ENCODE results near the gene LILRB3.
"Not testable (repeated sequence)": the region's sequence is repeated elsewhere in the genome, so short reads cannot be mapped to it uniquely, and the experiment has no call there.

LILRB3 gene

DNA sequence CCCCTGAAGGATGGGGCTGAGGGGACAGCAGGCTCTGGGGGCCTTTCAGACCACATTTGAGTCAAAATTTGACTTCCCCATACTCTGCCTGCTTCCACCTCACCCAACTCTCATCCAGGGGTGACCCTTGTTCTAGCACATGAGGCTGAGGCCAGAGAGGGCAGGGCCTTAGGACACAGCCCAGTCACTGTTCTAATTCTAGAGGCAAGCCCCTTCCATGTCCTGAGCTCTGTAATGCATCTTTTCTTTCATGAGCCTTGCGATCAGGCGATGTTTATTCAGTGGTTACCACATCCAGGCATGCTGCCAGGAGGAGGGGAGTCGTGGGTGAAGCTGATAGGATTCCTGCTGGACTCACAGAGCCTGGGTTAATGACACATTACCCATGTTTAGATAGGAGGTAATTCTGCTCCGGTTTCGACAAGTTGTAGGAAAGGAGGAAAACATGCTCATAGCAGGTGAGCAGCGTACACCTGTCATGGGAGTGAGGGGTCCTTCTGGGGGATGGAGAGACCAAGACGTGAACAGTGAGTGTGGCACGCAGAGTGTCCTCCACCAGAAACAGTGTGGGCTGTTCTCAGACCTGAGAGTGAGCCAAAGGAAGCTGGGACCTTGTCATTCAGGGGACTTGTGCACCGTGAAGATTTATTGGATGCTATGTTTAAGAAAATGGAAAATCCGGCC is 12.9 kb downstream of the LILRB3 start:
- DNase-seq (ENCODE audit: low read depth) = peak; percentile 94

DNA sequence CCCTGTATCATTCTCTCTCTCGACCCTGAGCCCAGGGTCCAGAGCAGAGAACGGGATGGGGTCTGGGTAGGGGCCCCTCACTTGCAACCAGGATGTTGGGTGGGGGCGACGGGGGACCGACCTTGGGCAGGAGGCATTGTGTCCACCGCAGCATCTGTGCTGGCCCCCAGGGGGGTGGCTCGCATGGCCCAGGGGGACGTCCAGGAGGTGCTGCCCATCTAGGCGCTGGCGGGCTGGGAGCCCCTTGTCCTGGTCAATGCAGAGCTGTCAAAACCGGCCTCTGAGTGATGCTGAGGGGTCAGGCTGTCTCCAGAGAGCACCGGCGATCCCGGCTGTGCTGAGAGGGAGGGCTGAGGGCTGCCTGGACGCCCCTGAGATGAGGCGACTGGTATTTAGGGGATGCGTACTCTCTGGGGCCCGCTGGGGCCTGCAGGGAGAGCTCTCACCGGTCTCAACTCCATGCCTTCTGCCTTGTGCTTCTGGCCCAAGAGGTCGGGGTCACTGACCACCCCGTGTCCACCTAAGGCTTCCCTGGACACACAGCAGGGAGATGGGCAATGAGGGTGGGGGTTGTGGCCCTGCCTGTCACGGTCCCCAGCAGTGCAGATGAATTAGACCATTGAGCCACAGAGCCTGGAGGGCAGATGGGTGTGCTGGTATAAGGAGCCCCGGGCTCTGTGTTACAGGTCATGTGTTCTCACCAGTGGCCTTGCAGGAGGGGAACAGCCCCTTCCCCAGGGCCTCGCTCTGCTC is 13.6 kb downstream of the LILRB3 start:
- no peak for DNase-seq (ENCODE audit: low read depth)

DNA sequence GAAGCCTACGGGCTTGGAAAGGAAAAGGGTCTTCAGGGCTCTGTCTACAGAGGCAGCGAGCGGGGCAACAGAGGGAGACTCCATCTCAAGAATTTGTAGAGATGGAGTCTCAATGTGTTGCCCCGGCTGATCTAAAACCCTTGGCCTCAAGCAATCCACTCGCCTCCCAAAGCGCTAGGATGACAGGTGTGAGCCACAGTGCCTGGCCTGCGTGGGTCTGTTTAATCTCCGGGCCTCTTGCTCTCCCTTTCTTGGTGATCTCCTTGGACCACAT is 14.1 kb downstream of the LILRB3 start:
- no peak for DNase-seq (ENCODE audit: low read depth)

DNA sequence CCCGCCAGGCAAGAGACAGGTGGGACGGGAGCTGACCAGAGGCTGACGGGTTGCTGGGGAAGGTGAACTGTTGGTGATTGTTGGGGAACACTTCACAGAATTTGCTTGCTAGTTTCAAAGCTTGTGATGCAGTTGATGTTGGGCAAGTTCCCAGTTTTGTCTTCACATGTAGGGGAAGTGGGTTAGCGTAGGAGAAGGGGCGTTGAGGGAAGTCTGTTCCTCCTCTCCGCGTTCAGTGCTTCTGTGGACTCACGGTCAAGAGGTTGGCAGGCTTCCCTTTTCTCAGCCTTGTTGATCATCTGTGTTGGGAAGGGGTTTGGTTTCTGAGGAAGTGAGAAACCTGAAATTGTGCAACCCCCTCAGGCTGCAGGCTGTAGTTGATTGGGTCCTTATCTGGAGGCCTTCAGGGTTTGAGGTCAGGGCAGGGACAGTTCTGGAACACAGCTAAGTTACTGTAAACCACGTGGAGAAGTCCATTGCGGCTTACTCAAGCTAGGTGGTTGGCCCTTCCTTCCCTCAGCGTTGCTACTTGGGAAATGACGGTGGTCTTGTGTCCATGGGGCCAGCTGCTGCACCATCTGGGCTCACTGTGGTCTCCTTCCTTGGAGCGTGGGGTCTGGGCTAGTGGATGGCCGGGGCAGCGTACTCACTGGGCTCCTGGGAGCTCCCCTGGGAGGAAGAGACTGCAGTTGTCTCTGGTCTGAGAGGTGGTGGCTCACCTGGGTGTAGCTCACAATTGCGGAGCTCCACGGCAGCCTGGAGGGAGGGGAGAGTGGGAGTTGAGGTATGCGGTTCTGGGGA is 14.6 kb downstream of the LILRB3 start:
- DNase-seq (ENCODE audit: low read depth) = peak; percentile 85

DNA sequence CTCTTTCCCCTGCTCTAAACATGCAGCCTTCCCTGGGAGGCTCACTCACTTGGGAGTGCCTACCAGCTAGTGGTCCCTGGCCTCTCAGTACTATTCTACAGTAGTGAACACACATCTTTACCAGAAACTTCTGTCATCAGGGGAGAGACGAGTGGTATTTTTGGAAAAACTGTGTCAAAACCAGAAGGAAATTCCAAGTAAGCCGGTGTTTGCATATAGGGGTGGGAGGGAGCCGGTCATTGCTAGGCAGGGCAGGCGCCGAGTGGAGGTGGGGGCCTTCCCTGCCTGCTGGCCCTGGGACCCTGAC is 15.2 kb downstream of the LILRB3 start:
- no peak for DNase-seq (ENCODE audit: low read depth)

DNA sequence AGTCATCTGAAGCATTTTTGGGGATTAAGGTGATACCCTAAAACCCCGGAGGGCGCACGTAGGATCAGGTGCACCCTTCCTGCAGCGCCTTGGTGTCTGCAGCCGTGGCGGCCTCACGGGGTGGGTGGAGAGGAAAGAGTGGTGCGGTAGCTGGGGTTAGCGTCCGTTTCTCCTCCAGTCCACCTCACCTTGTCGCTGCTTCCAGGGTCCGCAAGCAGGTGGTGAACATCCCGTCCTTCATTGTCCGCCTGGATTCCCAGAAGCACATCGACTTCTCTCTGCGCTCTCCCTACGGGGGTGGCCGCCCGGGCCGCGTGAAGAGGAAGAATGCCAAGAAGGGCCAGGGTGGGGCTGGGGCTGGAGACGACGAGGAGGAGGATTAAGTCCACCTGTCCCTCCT is 15.6 kb downstream of the LILRB3 start:
- DNase-seq (ENCODE audit: low read depth) = not testable (repeated sequence)

DNA sequence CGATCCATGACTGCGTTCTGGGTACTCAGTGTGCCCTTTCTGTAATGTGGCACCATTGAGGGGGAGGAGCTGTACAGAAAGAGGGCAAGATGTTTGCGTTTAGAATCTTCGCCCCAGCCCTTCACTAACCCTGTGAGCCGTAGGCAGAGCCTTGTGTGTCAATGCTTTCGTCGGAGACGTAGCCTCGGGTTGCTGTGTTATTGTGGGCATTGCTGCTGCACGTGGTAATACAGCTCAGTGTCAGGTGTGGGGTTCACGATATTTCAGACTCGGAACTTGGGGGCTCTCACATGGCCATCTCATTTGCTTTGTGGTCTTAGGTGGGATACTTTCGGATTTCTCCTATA is 16.0 kb downstream of the LILRB3 start:
- no peak for DNase-seq (ENCODE audit: low read depth)

DNA sequence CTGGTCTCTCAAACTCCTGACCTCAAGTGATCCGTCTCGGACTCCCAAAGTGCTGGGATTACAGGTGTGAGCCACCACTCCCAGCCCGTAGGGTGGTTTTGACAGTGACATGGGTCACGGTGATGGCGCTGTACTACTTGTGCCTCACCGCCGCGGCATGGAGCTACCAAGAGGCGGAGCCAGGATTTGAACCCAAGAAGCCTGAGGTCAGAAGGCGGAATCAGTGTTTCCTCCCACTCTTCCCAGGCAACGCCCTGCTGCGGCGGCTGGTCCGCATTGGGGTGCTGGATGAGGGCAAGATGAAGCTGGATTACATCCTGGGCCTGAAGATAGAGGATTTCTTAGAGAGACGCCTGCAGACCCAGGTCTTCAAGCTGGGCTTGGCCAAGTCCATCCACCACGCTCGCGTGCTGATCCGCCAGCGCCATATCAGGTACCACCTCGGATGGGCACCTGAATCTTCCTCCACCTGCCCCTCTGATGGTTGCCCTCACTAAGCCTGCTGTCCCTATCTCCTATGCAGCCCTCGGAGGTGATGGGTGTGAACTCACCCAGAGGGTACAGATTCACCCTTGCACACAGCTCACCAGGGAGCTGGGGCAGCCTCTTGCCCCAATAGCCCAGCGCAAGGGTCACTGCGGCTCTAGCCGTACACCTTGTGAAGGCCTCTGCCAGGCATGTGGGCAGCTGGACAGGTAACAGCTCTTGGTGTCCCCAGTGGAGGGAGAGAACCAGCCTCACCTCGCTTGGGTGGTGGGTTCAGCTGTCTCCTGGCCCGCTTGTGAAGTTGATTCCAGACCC is 16.6 kb downstream of the LILRB3 start:
- DNase-seq (ENCODE audit: low read depth) = no peak

DNA sequence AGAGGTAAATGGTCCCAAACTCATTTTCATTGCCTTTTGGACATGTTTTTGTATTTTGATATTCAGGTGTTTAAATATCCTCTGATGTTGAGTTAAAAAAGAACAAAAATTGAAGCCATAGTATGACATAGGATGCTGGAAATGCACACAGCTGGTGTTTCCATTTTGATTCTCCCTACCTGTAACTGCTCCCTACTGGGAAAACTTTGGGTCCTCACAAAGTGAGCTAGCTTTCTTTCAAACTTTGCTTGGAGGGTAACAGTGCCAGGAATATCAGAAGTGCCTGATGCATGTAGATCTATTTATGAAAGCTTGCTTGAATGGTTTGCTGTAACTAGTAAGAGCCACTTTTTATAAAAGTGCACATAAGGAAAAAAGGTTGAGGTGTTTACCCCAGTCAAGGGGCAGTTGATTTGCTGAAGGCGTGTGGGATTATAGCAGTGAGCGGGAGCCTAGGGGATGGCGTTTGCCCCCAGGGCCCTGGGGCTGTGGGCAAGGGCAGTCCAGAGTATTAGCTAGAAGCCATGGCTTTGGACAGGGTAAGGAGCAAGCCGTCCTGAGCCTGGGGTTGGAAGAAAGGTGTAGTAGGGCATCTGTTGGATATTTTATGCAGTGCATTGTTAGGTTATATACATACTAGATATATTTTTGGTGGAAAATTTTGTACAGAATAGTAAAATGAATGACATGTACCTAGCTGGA is 17.9 kb downstream of the LILRB3 start:
- no peak for DNase-seq (ENCODE audit: low read depth)

DNA sequence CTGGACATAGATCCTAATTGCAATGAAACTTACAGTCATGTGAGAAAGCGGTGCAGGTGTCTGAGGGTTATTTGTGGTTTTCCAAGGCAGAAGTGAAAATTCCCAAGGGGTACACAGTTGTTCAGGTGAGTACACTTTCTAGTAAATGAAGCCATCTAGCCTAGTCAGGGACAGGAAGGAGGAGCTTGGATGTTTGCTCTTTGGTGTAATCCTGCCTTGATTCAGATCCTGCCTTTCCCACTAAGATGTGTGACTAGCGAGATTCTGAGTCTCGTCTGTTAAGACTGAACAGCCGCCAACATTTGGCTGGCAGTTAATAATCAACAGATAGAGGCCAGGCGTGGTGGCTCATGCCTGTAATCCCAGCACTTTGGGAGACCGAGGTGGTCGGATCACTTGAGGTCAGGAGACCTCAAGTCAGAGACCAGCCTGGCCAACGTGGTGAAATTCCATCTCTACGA is 19.6 kb downstream of the LILRB3 start:
- no peak for DNase-seq (ENCODE audit: low read depth)

DNA sequence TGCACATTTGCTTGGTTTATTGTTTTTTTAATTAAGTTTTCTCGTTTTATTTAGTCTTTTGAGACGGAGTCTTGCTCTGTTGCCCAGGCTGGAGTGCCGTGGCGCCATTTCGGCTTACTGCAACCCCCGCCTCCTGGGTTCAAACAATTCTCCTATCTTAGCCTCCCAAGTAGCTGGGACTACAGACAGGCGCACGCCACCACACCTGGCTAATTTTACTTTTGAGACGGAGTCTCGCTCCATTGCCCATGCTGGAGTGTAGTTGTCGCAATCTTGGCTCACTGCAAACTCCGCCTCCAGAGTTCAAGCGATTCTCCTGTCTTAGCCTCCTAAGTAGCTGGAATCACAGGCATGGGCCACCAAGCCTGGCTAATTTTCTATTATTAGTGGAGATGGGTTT is 20.8 kb downstream of the LILRB3 start:
- no peak for DNase-seq (ENCODE audit: low read depth)

DNA sequence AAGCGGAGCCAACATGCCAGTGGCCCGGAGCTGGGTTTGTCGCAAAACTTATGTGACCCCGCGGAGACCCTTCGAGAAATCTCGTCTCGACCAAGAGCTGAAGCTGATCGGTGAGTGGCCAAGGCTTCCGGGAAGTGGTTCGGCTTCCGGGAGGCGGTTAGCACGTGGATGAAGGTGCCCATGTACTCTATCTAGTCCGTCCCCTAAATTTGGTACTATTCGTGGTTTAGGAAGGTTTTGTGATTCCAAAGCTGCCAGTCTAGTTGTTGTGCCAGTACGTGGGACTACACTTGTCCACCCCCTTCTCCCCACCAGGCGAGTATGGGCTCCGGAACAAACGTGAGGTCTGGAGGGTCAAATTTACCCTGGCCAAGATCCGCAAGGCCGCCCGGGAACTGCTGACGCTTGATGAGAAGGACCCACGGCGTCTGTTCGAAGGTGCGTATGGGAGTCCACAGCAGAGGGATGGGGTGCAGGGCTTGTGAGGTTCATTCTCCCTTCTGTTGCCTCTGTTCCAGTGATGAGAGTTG is 21.6 kb downstream of the LILRB3 start:
- DNase-seq (ENCODE audit: low read depth) = no peak

DNA sequence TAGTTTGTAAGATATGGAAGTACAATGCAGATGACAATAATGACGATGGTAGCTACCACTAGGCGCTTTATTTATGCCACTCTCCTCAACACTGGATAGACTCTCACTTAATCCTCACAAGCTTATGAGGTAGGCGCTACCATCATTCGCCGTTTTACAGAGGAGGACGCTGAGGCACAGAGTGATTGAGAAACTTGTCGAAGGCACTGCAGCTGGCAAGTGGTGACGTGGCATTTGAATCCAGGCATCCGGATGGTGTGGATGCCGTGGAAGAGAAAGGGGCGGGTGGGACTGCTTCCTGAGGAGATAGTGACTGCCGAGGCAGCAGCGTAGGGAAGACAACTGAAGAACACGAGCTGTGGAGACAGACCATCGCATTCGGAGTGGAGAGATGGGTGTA is 23.4 kb downstream of the LILRB3 start:
- no peak for DNase-seq (ENCODE audit: low read depth)

DNA sequence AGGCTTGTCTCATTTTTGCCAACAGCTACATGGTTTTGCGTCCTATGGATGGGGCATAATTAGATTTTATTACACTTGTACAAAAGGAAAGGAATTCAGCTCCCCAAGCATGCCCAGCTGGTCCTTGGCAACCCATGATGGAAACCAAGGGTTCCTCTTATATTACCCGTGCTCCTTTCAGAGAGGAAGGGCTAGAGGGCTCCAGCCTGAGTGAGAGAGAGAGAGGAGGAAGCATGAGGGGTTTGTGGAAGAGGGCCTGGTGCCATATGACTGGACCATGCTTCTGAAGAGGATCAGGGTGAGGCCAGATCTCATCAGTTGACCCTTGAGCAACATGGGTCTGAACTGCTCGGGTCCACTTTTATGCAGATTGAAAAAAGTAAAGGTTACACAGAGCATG is 25.7 kb downstream of the LILRB3 start:
- no peak for DNase-seq (ENCODE audit: low read depth)

DNA sequence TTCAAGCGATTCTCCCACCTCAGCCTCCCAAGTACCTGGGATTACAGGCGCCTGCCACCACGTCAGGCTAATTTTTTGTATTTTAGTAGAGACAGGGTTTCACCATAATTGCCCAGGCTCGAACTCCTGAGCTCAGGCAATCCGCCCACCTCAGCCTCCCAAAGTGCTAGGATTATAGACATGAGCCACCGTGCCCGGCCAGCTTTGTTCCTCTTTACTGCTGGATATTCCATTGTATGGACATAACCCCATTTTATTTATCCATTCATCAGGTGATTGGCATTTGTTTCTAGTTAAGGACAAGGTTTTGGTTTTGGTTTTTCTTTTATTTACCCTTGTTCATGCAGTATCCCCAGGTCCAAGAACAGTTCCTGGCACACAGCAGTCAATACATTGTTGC is 26.3 kb downstream of the LILRB3 start:
- DNase-seq (ENCODE audit: low read depth) = no peak

DNA sequence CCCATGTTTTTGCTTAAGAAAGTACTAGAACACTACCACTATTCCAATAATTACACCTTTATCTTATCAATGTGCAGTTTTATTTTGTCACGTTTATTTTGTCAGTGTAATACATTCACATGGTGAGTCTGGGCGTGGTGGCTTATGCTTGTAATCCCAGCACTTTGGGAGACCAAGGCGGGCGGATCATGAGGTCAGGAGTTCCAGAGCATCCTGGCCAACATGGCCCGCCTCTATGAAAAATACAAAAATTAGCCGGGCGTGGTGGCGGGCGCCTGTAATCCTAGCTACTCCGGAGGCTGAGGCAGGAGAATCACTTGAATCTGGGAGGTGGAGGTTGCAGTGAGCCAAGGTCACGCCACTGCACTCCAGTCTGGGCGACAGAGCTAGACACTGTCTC is 28.3 kb downstream of the LILRB3 start:
- DNase-seq (ENCODE audit: low read depth) = not testable (repeated sequence)

DNA sequence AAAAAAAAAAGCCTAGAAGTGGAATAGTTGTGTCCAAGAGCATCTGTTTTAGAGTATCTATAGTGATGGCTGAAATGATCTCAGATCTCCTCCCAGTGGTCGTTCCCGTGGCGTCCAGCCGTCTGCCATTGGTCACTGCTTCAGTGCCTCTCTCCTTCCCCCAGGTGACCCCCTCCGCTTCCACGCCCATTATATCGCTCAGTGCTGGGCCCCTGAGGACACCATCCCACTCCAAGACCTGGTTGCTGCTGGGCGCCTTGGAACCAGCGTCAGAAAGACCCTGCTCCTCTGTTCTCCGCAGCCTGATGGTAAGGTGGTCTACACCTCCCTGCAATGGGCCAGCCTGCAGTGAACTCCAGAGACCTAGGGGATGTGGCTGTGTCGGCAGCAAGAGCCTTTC is 29.8 kb downstream of the LILRB3 start:
- no peak for DNase-seq (ENCODE audit: low read depth)

DNA sequence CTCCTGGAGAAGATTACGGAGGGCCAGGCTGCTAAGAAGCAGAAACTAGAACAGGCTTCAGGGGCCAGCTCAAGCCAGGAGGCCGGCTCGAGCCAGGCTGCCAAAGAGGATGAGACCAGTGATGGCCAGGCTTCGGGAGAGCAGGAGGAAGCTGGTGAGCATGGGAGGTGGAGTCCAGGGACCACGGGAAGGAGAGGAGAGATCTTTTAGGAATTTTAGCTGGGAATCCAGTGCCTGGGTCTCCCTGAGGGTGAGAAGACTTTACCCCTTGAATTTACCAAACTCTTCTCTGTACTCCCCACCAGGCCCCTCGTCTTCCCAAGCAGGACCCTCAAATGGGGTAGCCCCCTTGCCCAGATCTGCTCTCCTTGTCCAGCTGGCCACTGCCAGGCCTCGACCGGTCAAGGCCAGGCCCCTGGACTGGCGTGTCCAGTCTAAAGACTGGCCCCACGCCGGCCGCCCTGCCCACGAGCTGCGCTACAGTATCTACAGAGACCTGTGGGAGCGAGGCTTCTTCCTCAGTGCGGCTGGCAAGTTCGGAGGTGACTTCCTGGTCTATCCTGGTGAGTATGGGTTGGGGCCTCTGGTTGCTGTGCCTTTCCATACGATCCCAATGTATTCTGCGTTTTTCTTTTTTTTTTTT is 30.9 kb downstream of the LILRB3 start:
- no peak for DNase-seq (ENCODE audit: low read depth)

DNA sequence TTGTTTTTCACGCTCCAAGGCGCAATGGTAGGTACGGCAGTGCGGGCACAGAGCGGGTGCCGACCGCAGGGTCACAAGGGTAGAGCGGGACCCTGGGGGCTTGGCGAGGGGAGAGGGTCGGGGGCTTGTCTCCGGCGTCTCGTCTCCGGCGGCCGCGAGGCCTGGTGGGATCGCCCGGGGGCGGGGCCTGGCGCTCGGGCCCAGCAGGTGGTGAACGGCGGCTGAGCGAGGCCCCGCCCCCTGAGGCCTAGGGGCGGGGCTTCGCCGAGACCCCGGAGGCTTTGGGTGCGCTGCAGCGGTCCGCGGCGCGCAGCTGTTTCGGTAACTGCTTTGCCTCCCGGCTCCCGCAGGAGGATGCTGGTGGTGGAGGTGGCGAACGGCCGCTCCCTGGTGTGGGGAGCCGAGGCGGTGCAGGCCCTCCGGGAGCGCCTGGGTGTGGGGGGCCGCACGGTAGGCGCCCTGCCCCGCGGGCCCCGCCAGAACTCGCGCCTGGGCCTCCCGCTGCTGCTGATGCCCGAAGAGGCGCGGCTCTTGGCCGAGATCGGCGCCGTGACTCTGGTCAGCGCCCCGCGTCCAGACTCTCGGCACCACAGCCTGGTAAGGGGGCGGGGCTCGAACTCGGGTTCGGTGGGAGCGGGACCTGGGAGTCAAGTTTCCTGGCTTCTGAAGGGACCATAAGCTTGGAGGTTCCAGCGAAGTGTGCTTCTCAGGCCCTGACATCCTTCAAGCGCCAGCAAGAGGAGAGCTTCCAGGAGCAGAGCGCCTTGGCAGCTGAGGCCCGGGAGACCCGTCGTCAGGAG is 31.6 kb downstream of the LILRB3 start, which contains the start of gene TSEN34:
TSS of gene TSEN34 (plus strand) at position 298 of the 800 bp plus-strand sequence. CDS start at position 355, 57 bp downstream.
- no peak for DNase-seq (ENCODE audit: low read depth)

DNA sequence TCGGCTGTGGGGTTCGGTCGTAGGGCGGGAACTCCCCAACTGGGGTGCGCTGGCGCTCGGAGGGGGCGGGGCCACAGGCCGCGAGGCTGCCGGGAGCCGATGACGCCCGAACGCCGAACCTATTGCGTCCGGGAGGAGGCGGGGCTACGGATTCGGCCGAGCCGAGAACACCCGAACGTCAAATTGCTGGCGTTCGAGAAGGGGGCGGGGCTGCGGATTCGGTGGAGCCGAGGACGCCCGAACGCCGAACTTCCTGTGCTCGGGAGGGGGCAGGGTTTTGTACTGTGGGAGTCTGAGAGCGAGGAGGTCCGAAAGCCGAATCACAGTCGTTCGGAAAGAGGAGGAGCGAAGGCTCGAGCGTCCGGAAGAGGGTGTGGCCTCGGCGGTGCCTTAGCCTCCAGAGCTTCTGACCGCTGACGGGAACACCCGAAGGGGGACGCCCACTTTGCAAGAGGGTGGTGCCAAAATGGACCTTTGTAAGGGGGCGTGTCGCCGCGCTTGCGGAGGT is 32.2 kb downstream of the LILRB3 start:
- DNase-seq (ENCODE audit: low read depth) = peak; percentile 100
